Endothelial cell of umbilical vein (primary cell): ENCODE measurements around the gene CPHXL2. TPM values are rescaled to one million over a fixed set of nuclear protein-coding genes. Genes with fewer than 3 reads are reported as not detected.

ENCODE experiments used
- BruUV-seq: library from RNA; stranded (reverse); fragments of 400-500 nt; replicated peaks from 2 replicates; lab custom pipeline; 2021; lab: Mats Ljungman, UMichigan
- CTCF ChIA-PET: fragments of 300-600, 350-600 bp; sonication (Branson Sonifier 250); formaldehyde crosslinking; loops from one replicate; lab custom pipeline; 2021; ENCODE audit warnings: antibody characterized with exemption, inconsistent platforms; lab: Charles Lee
- POLR2A ChIA-PET: fragments of 300-600, 350-600 bp; sonication (Branson Sonifier 250); formaldehyde crosslinking; loops from one replicate; lab custom pipeline; 2021; ENCODE audit warnings: antibody characterized with exemption, inconsistent platforms; lab: Charles Lee
- DNase-seq: peaks from one replicate; pipeline ENCODE4 v3.0.0-alpha.2; 2011; ENCODE audit warnings: low read depth, low spot score
- FAIRE-seq: peaks from 2 replicates; lab custom pipeline; 2011; peaks lifted over from hg19 to GRCh38; lab: Jason Lieb, UNC
- H2AFZ ChIP-seq: 2 replicates; pipeline ENCODE4 v1.6.0; 2012; ENCODE audit warnings: low read depth, low read length, control low read depth, inconsistent platforms
- H3K27ac ChIP-seq: 2 replicates; pipeline ENCODE4 v1.5.1; 2011; ENCODE audit warnings: low read depth, mild to moderate bottlenecking, control low read depth, low read length, moderate library complexity; ENCODE audit not compliant: insufficient read depth
- H3K27me3 ChIP-seq, 2 experiments: 2 replicates each; pipeline versions ENCODE4 v1.6.0 to v1.6.1; 2011; ENCODE audit warnings: low read length in 2 of 2, mixed read lengths in 1 of 2; ENCODE audit not compliant: control insufficient read depth in 2 of 2, insufficient read depth in 2 of 2
- H3K36me3 ChIP-seq, 2 experiments: 2 replicates in 1 of 2; 3 replicates in 1 of 2; pipeline ENCODE4 v1.5.1; 2011; ENCODE audit warnings: low read length in 2 of 2, mild to moderate bottlenecking in 1 of 2, moderate library complexity in 1 of 2; ENCODE audit not compliant: control insufficient read depth in 2 of 2, insufficient read depth in 2 of 2; ENCODE audit errors: extremely low read depth in 1 of 2
- H3K4me1 ChIP-seq: 3 replicates; pipeline ENCODE4 v1.5.1; 2011; ENCODE audit warnings: mild to moderate bottlenecking, low read length; ENCODE audit not compliant: control insufficient read depth, insufficient read depth; ENCODE audit errors: extremely low read depth
- H3K4me2 ChIP-seq: 2 replicates; pipeline ENCODE4 v1.6.1; 2011; ENCODE audit warnings: low read length, control low read depth, mixed read lengths; ENCODE audit not compliant: insufficient read depth
- H3K4me3 ChIP-seq, 3 experiments: fragments of 200-600 bp in 1 of 3; sonication (generic), shearing (Covaris generic) in 1 of 3; replicated peaks in 1 of 3; 2 replicates each; pipeline ENCODE4 v1.5.1; 2011 to 2016; ENCODE audit warnings: control low read depth in 3 of 3, low read length in 3 of 3, mild to moderate bottlenecking in 2 of 3, inconsistent platforms in 1 of 3, low read depth in 1 of 3, moderate library complexity in 1 of 3; ENCODE audit not compliant: insufficient read depth in 1 of 3
- H3K79me2 ChIP-seq: 2 replicates; pipeline ENCODE4 v1.6.0; 2012; ENCODE audit warnings: low read length, inconsistent platforms; ENCODE audit not compliant: control insufficient read depth, insufficient read depth
- H3K9ac ChIP-seq: replicated peaks from 2 replicates; pipeline ENCODE3; 2011; ENCODE audit warnings: low read length, control low read depth; ENCODE audit not compliant: insufficient read depth; ENCODE audit errors: extremely low read depth
- H3K9me1 ChIP-seq: replicated peaks from 3 replicates; pipeline ENCODE4 v1.6.0; 2011; ENCODE audit warnings: mild to moderate bottlenecking, low read length; ENCODE audit not compliant: control insufficient read depth, insufficient read depth; ENCODE audit errors: extremely low read depth
- H3K9me3 ChIP-seq: replicated peaks from 2 replicates; pipeline ENCODE4 v1.5.1; 2012; ENCODE audit warnings: low read length, inconsistent platforms; ENCODE audit not compliant: control insufficient read depth, insufficient read depth
- H4K20me1 ChIP-seq: replicated peaks from 2 replicates; pipeline ENCODE3; 2011; ENCODE audit warnings: mild to moderate bottlenecking, low read length; ENCODE audit not compliant: control insufficient read depth, insufficient read depth; ENCODE audit errors: extremely low read depth
- CTCF ChIP-seq, 2 donors: IDR thresholded peaks; 1 replicate in 1 of 2; 2 replicates in 1 of 2; pipeline ENCODE4 v1.5.1; 2011; ENCODE audit warnings: low read length in 2 of 2, mild to moderate bottlenecking in 2 of 2, moderate library complexity in 2 of 2, control low read depth in 1 of 2, inconsistent platforms in 1 of 2, low read depth in 1 of 2; ENCODE audit not compliant: insufficient read depth in 1 of 2; ENCODE audit errors: extremely low read depth in 1 of 2
- EZH2 ChIP-seq: IDR thresholded peaks from 2 replicates; pipeline ENCODE4 v1.6.1; 2012; ENCODE audit warnings: borderline replicate concordance, low read depth, mild to moderate bottlenecking, moderate library complexity, low read length, inconsistent platforms; ENCODE audit not compliant: severe bottlenecking
- FOS ChIP-seq: IDR thresholded peaks from 2 replicates; pipeline ENCODE4 v1.6.1; 2011; ENCODE audit warnings: mild to moderate bottlenecking, low read length, moderate library complexity, borderline replicate concordance; ENCODE audit not compliant: insufficient read depth
- POLR2A ChIP-seq: IDR thresholded peaks from 2 replicates; pipeline ENCODE4 v1.6.1; 2012; ENCODE audit warnings: low read depth, mild to moderate bottlenecking, control low read depth, low read length
- POLR2AphosphoS5 ChIP-seq: IDR thresholded peaks from 2 replicates; pipeline ENCODE4 v1.6.1; 2012; ENCODE audit warnings: low read depth, mild to moderate bottlenecking, control low read depth, low read length, moderate library complexity; ENCODE audit not compliant: insufficient read depth
- dilution Hi-C: fragments of 300-500 bp; cut with MboI; formaldehyde crosslinking; loops from one replicate; pipeline ENCODE4 v1.15.0; 2019; ENCODE audit warnings: low sequenced_read_pairs; ENCODE audit not compliant: extremely low pct_ligation_motif_present
- intact Hi-C: fragments of 100-400 bp; cut with micrococcal nuclease; formaldehyde crosslinking; loops from one replicate; pipeline ENCODE4 v1.10.0; 2022
- polyA plus RNA-seq, 4 experiments: library from polyadenylated mRNA; depleted of rRNA in 3 of 4; stranded (reverse) in 3 of 4; unstranded in 1 of 4; fragments of >200 nt; gene quantifications; 2 replicates each; pipeline versions ENCODE4 v1.2.1 to v1.2.3, GENCODE V29; 2011 to 2012; ENCODE audit warnings: missing spikeins in 1 of 4
- total RNA-seq: library from RNA; stranded (reverse); gene quantifications from 2 replicates; pipeline ENCODE4 v1.2.3, GENCODE V29; 2021

CPHXL2 gene
- total and polyA plus RNA-seq, 2 donors (not counting 3 experiments of a cell fraction or from before 2014, with no cell fraction given) = not detected

GRCh38 chr16:75644240-75645012, 32.4 kb downstream of the CPHXL2 start:
- H3K36me3 ChIP-seq = peaks cover 15 to 17% of the 10 kb centered on the region in 2 experiments
- no peak overlapping the region for H2AFZ ChIP-seq
- no peak overlapping the region for H3K4me2 ChIP-seq
- no peaks in the 10 kb centered on the region for H3K9me3 ChIP-seq
- H3K9ac ChIP-seq = no peak overlapping the region
- POLR2A ChIA-PET = no interaction called here
- FAIRE-seq (no peak), DNase-seq (no peak)
- BruUV-seq = no TSS peak
- CTCF ChIA-PET = no interaction called here
- peaks cover 71% of the 10 kb centered on the region for H3K79me2 ChIP-seq
- no peak overlapping the region for H3K27ac ChIP-seq
- no peak overlapping the region for H3K4me3 ChIP-seq
- dilution Hi-C loops = no loop called here
- H3K27me3 ChIP-seq = no peaks in the 10 kb centered on the region
- peaks cover 2% of the 10 kb centered on the region for H4K20me1 ChIP-seq
- H3K4me1 ChIP-seq = peaks cover 11% of the 10 kb centered on the region
- H3K9me1 ChIP-seq = no peaks in the 10 kb centered on the region
- no peak for TF ChIP-seq CTCF (IDR thresholded peaks at IDR 0.05; ENCODE audit: extremely low read depth in 1 of 2, insufficient read depth in 1 of 2, low read depth in 1 of 2, low read length in 2 of 2)
- no peak for TF ChIP-seq FOS
- TF ChIP-seq POLR2A = no peak
- no peak for TF ChIP-seq POLR2AphosphoS5
- no peak for TF ChIP-seq EZH2
- intact Hi-C loops = loop anchor here (5.0 kb wide), 2 partner anchors 182 to 1528 kb away; partner anchors contain the start of gene TMEM170A
